Activated T-helper 17 cell treated with anti-CD3 and anti-CD28 coated beads, Interleukin-2, amount 50 U/mL, for 72 hours (primary cell): ENCODE measurements around the gene GPR142. TPM values are rescaled to one million over a fixed set of nuclear protein-coding genes. Genes with fewer than 3 reads are reported as not detected.

Experiments
- ATAC-seq: fragments of 150-1000 bp; cut with Tn5 transposase; replicated peaks from 2 replicates; pipeline ENCODE4 v1.10.0; 2021; ENCODE audit warnings: mild to moderate bottlenecking, moderate library complexity
- H3K27ac Mint-ChIP-seq: one replicate; pipeline ENCODE4 v1.8.0; 2022; ENCODE audit warnings: mixed read lengths
- H3K27me3 Mint-ChIP-seq: one replicate; pipeline ENCODE4 v1.8.0; 2022; ENCODE audit warnings: mixed read lengths
- H3K36me3 Mint-ChIP-seq: one replicate; pipeline ENCODE4 v1.8.0; 2022; ENCODE audit warnings: low read depth, mild to moderate bottlenecking, mixed read lengths
- H3K4me1 Mint-ChIP-seq: one replicate; pipeline ENCODE4 v1.8.0; 2022; ENCODE audit warnings: mixed read lengths
- H3K4me3 Mint-ChIP-seq: one replicate; pipeline ENCODE4 v1.8.0; 2022; ENCODE audit warnings: mild to moderate bottlenecking, mixed read lengths
- H3K9me3 Mint-ChIP-seq: one replicate; pipeline ENCODE4 v1.8.0; 2022; ENCODE audit warnings: mixed read lengths
- total RNA-seq, 2 donors: library from RNA; stranded (reverse); gene quantifications; one replicate each; pipeline ENCODE4 v1.2.3, GENCODE V29; 2022

GPR142 gene
- total RNA-seq, 2 donors from 2014 or later, result not detected

DNA sequence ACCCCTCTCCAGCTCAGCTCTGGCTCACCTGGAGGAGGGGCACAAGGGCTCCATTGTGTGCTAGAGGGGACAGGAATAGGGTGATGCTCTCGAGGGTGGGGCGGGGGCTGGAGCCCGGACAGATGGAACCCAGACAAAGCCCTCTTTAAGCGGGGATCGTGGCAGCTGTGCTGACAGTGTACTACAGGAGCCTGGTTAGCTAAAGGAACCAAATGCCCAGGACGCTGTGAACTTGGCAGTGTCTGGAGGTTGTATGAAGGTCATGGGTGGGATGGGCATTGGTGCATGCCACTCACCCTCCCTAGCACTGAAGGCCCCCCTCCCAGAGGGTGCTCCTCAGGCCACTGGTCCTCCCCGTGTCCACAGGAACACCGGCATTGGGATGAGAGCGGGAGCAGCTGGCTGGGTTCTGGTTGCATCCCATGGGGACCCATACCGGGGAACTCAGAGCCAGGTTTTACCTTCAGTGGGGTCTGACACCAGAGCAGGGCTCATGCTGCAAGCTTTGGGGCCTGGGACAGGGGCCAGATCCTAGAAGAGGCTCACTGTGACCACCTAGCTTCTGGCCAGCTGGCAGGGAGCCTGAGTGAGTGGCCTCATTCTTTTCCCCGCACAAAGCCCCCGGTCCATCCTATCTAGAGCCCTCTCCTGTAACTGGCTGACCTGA lies 29.3 kb upstream of the GPR142 start:
- Mint-ChIP-seq H3K4me1 (no peaks in the 10 kb centered on the region), H3K36me3 (no peaks in the 10 kb centered on the region), H3K4me3 (no peak overlapping the region), H3K9me3 (no peaks in the 10 kb centered on the region), H3K27me3 (no peaks in the 10 kb centered on the region), H3K27ac (no peak overlapping the region)
- no peak for ATAC-seq

DNA sequence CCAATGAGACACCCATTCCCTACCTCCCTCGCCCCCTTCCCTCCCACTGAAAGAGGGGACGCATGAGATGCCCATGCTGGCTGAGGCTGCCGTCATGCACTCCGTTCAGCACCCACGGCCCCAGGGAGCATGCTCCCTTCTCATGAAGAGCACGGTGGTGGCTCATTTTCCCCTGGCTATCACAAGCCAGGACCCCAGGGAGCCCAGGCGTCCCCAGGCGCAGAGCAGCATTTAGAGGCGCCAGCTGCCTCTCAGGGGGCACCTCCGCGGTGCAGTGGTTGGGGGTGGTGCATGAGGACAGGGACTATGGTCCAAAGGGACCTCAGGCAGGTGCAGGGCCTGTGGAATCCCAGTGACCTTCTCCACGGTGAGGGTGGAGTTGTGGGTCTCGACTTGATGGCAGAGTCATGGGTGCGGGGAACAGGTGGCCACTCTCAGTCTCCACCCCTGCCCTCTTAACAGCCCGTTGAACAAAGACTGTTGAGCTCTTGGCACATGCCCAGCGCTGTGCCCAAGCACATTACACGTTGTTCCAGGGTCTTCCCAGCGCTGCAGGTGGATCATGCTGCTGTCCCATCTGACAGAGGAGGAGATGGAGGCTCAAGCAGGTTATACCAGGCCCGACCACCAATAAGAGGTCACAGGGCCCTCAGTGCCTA lies 27.6 kb upstream of the GPR142 start:
- Mint-ChIP-seq H3K27me3 (no peaks in the 10 kb centered on the region), H3K9me3 (no peaks in the 10 kb centered on the region), H3K27ac (no peak overlapping the region), H3K4me1 (no peaks in the 10 kb centered on the region), H3K36me3 (no peaks in the 10 kb centered on the region), H3K4me3 (no peak overlapping the region)
- ATAC-seq, result no peak

DNA sequence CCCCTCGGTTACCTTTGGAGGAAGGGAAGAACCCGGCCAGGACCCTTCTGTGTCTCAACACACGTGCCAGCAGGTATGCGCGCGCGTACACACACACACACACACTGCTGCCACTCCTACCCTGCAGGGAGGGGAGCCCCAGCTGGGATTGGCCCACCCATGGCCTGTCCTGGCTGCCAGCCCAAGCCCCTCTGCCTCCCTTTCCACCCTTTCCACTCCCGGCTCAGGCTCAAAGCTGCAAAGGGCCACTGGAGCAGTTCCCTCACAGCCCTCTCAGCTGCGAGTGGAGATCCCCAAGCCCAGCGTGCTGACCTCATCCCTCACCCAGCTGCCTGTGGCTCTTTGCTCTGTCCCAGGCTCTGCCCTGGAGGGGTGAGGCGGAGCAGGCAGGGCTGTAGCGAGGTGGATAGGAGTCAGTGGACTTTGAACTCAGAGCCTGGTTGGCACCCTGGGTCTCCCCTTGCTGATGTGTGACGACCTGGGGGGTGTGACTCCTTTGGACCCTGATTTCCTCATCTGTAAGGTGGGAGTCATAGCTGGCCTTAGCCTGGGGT lies 26.8 kb upstream of the GPR142 start:
- no peak overlapping the region for H3K4me3 Mint-ChIP-seq
- no peaks in the 10 kb centered on the region for H3K27me3 Mint-ChIP-seq
- no peaks in the 10 kb centered on the region for H3K36me3 Mint-ChIP-seq
- no peak for ATAC-seq
- no peaks in the 10 kb centered on the region for H3K9me3 Mint-ChIP-seq
- no peaks in the 10 kb centered on the region for H3K4me1 Mint-ChIP-seq
- no peak overlapping the region for H3K27ac Mint-ChIP-seq

DNA sequence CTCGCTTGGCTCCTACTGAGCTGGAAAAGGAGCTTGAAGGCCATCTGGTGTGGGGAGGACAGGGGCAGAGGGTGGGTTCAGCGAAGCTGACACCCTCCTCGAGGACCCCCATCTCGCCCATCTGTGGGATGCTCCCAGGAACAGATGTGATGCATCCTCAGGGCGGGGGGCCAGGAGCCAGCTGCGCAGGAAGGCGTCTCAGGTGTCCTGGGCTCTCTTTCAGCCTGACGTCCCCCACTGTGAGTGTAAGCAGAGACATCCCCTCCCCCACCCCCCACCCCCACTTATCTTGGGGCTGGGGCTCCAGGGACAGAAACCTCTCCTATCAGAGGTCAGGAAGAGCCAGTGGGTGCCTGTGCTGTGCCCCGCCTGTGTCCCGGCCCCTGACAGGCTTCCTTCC lies 25.1 kb upstream of the GPR142 start:
- Mint-ChIP-seq H3K36me3 (no peaks in the 10 kb centered on the region), H3K4me1 (no peaks in the 10 kb centered on the region), H3K4me3 (no peak overlapping the region), H3K9me3 (no peaks in the 10 kb centered on the region), H3K27me3 (no peaks in the 10 kb centered on the region), H3K27ac (no peak overlapping the region)
- no peak for ATAC-seq

DNA sequence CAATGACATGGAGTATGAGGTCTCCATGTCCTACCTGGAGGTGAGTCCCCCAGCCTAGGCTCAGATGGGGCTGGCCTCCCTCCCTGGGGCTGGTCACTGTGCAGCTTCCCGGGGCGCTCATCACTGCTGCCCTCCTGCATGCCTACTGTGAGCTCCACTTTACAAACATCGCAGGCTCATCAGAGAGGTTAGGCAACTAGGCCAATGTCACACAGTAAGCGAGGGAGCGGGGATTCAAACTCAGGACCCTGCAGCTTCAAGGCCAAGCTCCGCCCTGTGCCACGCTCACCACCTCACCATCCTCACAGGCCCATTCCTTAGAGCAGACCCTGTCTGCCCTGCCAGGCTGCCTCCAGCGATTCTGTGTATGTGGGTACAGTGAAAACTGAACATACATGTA lies 24.2 kb upstream of the GPR142 start:
- Mint-ChIP-seq H3K4me1 (no peaks in the 10 kb centered on the region), H3K4me3 (no peak overlapping the region), H3K27me3 (peaks cover 3% of the 10 kb centered on the region), H3K36me3 (no peaks in the 10 kb centered on the region), H3K9me3 (no peaks in the 10 kb centered on the region), H3K27ac (no peak overlapping the region)
- no peak for ATAC-seq

DNA sequence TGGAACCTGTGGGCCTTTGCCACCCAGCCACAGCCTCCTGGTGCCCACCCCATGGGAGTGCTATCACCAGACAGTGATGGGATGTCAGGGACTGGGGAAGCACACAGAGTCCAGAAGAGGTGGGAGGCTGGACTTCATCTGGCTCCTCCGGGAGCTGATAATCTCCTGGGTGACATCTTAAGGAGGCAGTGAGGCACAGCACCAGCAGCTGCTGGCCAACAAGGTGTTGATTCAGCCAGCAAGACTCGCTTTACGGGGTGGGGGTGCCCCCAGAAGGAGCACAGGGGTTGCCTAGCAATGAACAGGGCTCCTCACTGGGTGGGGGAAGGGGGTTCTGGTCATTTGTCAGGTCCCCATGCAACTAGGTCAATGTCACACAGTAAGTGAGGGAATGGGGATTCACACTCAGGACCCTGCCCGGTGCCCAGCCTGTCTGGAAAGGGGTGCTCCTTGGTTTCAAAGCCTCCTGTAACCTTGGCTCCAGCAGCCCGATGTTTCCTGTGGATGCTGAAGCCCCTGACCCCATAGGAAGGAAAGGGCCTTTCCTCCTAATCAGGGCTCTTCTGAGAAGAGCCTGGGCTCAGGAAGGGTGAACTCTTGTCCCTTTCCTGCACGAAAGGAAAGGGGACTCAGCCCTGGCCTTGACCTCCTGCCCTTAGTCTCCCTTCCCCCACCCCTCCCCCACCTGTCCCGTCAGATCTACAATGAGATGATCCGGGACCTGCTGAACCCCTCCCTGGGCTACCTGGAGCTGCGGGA lies 23.6 kb upstream of the GPR142 start:
- Mint-ChIP-seq H3K4me1 (no peaks in the 10 kb centered on the region), H3K4me3 (no peak overlapping the region), H3K36me3 (no peaks in the 10 kb centered on the region), H3K27ac (no peak overlapping the region), H3K9me3 (no peaks in the 10 kb centered on the region), H3K27me3 (peaks cover 8% of the 10 kb centered on the region)
- ATAC-seq, result no peak

DNA sequence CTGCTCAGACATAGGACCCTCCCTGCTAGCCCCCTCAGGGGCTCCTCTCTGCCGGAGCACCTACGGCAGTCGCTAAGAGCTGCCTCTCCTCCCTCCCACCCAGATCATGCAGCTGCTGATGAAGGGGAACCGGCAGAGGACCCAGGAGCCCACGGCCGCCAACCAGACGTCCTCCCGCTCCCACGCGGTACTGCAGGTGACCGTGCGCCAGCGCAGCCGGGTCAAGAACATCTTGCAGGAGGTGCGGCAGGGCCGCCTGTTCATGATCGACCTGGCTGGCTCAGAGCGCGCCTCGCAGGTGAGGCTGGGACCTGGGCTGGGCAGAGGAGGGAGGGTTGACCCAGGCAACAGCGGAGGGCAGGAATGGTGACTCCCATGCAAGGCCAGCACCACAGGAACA lies 22.6 kb upstream of the GPR142 start:
- Mint-ChIP-seq H3K36me3 (no peaks in the 10 kb centered on the region), H3K9me3 (no peaks in the 10 kb centered on the region), H3K27ac (no peak overlapping the region), H3K27me3 (peaks cover 11% of the 10 kb centered on the region), H3K4me1 (no peaks in the 10 kb centered on the region), H3K4me3 (no peak overlapping the region)
- ATAC-seq, result no peak

DNA sequence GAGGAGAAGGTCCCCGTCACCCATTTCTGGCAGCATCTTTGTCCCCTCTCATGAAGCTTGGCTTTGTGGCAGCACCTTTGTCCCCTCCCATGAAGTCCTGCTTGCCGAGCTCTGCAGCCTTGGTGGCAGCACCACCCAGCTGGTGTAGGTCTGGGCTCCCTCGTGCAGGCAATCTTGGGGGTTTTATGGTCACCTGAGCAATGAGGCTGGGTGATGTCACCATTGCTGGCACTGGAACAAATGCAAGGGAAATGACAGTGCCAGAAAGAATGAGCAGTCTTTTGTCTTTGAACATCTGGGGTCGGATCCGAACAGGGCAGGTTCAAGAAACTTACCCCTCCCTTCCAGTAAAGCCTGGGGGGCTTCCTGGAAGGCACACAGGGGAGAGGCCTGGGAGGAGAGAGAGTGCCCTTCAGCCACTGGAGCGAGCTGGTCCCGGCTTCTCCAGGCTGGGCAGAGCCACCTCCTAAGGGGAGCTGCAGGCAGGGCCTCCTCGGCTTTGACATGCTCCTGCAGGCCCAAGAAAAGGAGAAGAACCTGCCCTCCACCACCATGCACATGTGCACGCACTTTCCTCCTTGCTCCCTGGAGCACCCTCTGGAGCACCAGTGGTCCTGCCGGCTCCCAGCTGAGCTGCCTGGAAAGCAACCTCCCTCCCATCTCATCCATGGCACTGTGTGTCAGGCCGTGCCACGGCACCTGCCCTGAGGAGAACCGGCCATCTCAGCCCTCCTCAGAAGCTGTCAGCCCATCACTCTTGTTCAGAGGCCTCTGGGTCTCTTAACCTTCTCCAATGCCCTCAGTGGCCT lies 21.7 kb upstream of the GPR142 start:
- Mint-ChIP-seq H3K4me3 (no peak overlapping the region), H3K27ac (no peak overlapping the region), H3K4me1 (no peaks in the 10 kb centered on the region), H3K27me3 (peaks cover 12% of the 10 kb centered on the region), H3K36me3 (no peaks in the 10 kb centered on the region), H3K9me3 (no peaks in the 10 kb centered on the region)
- ATAC-seq, result no peak

DNA sequence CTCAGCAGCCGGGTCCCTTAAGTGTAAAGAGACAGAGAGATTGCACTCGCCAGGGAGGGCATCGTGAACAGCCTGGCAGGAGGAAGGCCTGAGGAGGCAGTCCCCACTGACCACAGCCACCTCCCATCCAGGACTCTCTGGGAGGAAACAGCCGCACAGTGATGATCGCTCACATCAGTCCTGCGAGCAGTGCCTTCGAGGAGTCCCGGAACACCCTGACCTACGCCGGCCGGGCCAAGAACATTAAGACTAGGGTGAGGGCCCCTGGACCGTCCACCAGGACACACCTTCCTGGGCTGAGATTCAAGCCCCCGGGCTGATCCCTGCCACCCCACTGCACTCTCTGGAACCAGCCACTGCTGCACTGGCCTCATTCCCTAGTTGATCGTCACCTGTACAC lies 19.7 kb upstream of the GPR142 start:
- no peak overlapping the region for H3K4me3 Mint-ChIP-seq
- H3K4me1 Mint-ChIP-seq, result no peaks in the 10 kb centered on the region
- no peaks in the 10 kb centered on the region for H3K9me3 Mint-ChIP-seq
- H3K27me3 Mint-ChIP-seq, result peaks cover 16% of the 10 kb centered on the region
- no peak for ATAC-seq
- no peaks in the 10 kb centered on the region for H3K36me3 Mint-ChIP-seq
- H3K27ac Mint-ChIP-seq, result no peak overlapping the region

DNA sequence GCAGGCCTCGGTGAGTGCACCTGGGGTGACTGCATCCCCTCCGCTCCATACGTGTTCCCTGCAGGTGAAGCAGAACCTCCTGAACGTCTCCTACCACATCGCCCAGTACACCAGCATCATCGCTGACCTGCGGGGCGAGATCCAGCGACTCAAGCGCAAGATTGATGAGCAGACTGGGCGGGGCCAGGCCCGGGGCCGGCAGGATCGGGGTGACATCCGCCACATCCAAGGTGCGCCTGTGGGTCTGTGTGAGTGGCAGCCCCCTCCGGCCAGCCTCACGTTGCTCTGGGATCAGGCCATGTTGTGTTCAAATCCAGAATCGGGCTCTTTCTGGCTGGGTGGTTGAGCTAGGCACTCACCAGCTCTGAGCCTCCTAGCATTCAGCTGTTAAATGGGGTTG lies 18.2 kb upstream of the GPR142 start:
- Mint-ChIP-seq H3K9me3 (no peaks in the 10 kb centered on the region), H3K36me3 (no peaks in the 10 kb centered on the region), H3K27ac (no peak overlapping the region), H3K27me3 (peaks cover 30% of the 10 kb centered on the region), H3K4me1 (peaks cover 3% of the 10 kb centered on the region), H3K4me3 (no peak overlapping the region)
- no peak for ATAC-seq

DNA sequence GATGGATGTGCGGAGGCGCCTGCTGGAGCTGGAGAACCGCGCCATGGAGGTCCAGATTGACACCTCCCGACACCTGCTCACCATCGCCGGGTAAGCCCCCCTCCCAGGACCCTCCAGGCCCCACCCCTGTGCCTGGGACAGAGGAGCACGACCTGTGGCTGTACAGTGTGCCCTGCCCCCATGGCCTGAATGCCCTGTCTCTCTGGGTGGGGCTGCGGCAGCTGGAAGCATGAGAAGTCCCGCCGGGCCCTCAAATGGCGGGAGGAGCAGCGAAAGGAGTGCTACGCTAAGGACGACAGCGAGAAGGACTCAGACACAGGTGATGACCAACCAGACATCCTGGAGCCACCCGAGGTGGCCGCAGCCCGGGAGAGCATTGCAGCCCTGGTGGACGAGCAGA lies 16.8 kb upstream of the GPR142 start:
- peaks cover 5% of the 10 kb centered on the region for H3K4me1 Mint-ChIP-seq
- no peaks in the 10 kb centered on the region for H3K9me3 Mint-ChIP-seq
- H3K4me3 Mint-ChIP-seq, result no peak overlapping the region
- peaks cover 36% of the 10 kb centered on the region for H3K27me3 Mint-ChIP-seq
- ATAC-seq, result no peak
- H3K36me3 Mint-ChIP-seq, result no peaks in the 10 kb centered on the region
- H3K27ac Mint-ChIP-seq, result no peak overlapping the region

DNA sequence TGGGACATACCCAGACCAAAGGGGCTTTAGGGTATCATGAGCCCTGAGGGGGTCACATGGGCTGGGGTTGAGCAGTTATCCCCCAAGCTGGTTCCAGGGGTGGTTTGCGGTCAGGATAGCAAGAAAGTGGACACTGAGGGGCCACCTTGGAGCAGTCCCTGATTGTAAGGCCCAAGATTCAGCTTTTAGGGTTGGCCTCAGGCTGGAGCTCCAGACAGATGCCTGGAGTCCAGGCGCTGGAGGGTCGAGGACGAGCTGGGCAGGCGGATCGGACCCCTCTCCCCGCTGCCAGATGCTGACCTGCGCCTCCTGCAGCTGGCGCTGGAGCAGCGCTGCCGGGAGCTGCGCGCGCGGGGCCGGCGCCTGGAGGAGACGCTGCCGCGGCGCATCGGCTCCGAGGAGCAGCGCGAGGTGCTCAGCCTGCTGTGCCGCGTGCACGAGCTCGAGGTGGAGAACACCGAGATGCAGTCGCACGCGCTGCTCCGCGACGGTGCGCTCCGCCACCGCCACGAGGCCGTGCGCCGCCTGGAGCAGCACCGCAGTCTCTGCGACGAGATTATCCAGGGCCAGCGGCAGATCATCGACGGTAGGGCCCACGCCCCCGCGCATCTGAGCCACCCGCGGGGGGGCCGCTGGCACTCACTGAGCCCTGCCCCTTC lies 15.6 kb upstream of the GPR142 start:
- H3K4me1 Mint-ChIP-seq, result peaks cover 5% of the 10 kb centered on the region

DNA sequence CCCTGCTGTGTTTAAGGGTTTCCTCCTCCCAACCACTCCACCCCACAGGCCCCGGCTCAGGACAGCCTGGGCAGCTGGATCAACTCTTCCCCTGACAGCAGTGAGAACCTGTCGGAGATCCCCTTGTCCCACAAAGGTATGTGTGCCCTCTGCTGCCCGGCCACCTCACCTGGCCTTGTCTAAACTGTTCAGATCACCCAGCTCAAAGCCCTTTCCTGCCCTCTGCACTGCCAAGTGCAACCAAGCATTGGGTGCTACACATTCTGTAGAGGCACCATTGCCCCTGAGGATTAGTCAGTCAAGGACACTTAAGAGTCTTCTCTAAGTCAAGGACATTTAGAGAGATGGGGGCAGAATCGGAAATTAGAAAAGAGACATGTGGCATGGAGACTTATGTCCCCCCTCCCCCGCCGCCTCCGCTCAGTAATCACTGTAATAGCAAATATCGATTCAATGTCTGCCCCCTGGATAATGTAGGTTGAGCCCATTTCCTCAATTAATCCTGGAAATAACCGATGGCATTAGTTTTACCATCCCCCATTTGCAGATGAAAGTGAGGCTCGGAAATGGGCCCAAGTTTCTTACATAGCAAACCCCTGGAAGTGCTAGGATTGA lies 13.8 kb upstream of the GPR142 start:
- H3K27ac Mint-ChIP-seq, result no peak overlapping the region
- no peak overlapping the region for H3K4me3 Mint-ChIP-seq
- H3K27me3 Mint-ChIP-seq, result peaks cover 39% of the 10 kb centered on the region
- H3K36me3 Mint-ChIP-seq, result no peaks in the 10 kb centered on the region
- ATAC-seq, result no peak
- H3K4me1 Mint-ChIP-seq, result peaks cover 5% of the 10 kb centered on the region
- no peaks in the 10 kb centered on the region for H3K9me3 Mint-ChIP-seq

More for the DNA sequence above, 15.6 kb upstream of the GPR142 start:
- Mint-ChIP-seq H3K27ac (no peak overlapping the region), H3K27me3 (peaks cover 40% of the 10 kb centered on the region), H3K36me3 (no peaks in the 10 kb centered on the region), H3K4me3 (no peak overlapping the region), H3K9me3 (no peaks in the 10 kb centered on the region)
- no peak for ATAC-seq
